ENCODE data around the gene CDH11.

DNA sequence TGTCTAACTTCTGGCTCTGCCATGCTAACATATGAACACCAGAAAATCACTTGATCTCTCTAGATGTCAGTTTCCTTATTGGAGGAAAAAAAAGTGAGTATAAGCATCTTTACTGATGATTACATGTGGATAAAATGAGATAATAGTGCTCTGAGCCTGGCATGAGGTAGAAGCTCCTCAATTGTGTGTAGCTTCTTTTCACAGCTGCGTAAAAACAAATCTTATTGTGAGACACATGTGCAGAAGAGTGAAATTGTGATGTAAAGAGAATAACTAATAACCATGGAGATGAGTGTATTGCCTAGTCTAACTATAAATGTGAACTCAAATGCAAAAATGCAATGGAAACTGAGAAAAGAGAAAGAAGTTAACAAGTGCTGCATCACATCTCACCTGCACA lies 44.7 kb downstream of the CDH11 start:
- TF ChIP-seq, protein P1, sequence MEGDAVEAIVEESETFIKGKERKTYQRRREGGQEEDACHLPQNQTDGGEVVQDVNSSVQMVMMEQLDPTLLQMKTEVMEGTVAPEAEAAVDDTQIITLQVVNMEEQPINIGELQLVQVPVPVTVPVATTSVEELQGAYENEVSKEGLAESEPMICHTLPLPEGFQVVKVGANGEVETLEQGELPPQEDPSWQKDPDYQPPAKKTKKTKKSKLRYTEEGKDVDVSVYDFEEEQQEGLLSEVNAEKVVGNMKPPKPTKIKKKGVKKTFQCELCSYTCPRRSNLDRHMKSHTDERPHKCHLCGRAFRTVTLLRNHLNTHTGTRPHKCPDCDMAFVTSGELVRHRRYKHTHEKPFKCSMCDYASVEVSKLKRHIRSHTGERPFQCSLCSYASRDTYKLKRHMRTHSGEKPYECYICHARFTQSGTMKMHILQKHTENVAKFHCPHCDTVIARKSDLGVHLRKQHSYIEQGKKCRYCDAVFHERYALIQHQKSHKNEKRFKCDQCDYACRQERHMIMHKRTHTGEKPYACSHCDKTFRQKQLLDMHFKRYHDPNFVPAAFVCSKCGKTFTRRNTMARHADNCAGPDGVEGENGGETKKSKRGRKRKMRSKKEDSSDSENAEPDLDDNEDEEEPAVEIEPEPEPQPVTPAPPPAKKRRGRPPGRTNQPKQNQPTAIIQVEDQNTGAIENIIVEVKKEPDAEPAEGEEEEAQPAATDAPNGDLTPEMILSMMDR (IDR thresholded peaks at IDR 0.05; ENCODE audit: insufficient read depth, low read length): no peak
- TF ChIP-seq POLR2AphosphoS5 (IDR thresholded peaks at IDR 0.05; ENCODE audit: low read depth) (no peak), GABPA (IDR thresholded peaks at IDR 0.05; ENCODE audit: low read depth) (no peak)
- TF ChIP-seq, protein P2, sequence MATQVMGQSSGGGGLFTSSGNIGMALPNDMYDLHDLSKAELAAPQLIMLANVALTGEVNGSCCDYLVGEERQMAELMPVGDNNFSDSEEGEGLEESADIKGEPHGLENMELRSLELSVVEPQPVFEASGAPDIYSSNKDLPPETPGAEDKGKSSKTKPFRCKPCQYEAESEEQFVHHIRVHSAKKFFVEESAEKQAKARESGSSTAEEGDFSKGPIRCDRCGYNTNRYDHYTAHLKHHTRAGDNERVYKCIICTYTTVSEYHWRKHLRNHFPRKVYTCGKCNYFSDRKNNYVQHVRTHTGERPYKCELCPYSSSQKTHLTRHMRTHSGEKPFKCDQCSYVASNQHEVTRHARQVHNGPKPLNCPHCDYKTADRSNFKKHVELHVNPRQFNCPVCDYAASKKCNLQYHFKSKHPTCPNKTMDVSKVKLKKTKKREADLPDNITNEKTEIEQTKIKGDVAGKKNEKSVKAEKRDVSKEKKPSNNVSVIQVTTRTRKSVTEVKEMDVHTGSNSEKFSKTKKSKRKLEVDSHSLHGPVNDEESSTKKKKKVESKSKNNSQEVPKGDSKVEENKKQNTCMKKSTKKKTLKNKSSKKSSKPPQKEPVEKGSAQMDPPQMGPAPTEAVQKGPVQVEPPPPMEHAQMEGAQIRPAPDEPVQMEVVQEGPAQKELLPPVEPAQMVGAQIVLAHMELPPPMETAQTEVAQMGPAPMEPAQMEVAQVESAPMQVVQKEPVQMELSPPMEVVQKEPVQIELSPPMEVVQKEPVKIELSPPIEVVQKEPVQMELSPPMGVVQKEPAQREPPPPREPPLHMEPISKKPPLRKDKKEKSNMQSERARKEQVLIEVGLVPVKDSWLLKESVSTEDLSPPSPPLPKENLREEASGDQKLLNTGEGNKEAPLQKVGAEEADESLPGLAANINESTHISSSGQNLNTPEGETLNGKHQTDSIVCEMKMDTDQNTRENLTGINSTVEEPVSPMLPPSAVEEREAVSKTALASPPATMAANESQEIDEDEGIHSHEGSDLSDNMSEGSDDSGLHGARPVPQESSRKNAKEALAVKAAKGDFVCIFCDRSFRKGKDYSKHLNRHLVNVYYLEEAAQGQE (IDR thresholded peaks at IDR 0.05; ENCODE audit: insufficient replicate concordance, low read depth): no peak
